GM19351 (cell line): ENCODE results near the gene FBXO31.

Experiments used
- ATAC-seq: cut with Tn5 transposase; IDR thresholded peaks from one replicate; pipeline ENCODE4 v1.9.1; 2021; ENCODE audit warnings: mild to moderate bottlenecking, moderate library complexity; ENCODE audit not compliant: unreplicated experiment

FBXO31 gene, protein sequence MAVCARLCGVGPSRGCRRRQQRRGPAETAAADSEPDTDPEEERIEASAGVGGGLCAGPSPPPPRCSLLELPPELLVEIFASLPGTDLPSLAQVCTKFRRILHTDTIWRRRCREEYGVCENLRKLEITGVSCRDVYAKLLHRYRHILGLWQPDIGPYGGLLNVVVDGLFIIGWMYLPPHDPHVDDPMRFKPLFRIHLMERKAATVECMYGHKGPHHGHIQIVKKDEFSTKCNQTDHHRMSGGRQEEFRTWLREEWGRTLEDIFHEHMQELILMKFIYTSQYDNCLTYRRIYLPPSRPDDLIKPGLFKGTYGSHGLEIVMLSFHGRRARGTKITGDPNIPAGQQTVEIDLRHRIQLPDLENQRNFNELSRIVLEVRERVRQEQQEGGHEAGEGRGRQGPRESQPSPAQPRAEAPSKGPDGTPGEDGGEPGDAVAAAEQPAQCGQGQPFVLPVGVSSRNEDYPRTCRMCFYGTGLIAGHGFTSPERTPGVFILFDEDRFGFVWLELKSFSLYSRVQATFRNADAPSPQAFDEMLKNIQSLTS

DNA sequence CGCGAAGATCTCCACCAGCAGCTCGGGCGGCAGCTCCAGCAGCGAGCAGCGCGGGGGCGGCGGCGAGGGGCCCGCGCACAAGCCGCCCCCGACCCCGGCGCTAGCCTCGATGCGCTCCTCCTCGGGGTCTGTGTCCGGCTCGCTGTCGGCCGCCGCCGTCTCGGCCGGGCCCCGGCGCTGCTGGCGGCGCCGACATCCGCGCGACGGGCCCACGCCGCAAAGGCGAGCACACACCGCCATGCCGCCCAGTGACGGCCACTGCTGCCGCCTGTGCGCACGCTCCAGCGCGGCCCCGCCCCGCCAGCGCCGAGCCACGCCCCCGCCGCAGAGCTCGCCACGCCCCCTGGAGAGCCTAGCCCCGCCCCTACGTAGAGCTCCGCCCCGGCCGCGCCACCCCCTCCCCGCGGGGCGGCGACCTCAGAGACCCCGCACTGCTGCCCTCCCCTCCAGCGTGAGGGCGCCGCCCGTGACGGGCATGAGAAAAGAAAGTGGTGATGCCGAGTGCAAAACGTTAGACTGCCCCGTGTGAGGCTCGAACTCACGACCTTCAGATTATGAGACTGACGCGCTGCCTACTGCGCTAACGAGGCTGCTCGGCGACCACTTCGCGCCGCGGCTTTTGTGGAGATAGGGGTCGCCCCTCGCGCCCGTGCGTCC lies at the start of gene FBXO31:
Gene FBXO31, minus strand, starts transcription at position 272 of the 657 bp plus-strand sequence. Its CDS starts 32 bp downstream, at position 240.
- ATAC-seq, result peak; percentile 37

DNA sequence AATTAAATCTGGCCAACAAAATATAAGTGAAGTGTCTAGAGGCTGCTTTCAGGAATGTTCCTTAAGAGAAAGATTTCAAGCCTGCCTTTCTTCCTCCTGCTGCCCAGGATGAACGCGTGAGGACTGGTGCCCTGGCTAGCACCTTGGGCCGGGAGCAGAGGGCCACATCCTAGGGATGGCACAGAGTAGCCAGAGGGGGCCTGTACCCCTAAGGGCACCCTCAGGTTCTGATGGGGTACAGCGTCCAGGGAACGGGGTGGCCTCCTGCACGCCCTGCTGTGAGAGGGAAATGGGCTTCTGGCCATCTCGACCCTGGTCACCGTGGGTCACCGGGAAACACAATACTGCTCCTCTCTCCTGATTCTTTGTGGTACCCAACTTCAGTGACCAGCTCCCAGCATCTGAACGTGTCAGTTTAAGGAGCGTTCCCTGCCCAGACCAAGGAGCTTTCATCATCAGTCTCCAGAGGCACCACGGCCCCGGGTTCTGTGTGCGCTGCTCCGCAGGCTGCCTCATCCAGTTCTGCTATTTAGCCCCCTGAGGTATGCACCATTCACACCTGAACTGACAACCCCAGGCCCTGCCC lies 48.8 kb upstream of the FBXO31 start:
- no peak for ATAC-seq

DNA sequence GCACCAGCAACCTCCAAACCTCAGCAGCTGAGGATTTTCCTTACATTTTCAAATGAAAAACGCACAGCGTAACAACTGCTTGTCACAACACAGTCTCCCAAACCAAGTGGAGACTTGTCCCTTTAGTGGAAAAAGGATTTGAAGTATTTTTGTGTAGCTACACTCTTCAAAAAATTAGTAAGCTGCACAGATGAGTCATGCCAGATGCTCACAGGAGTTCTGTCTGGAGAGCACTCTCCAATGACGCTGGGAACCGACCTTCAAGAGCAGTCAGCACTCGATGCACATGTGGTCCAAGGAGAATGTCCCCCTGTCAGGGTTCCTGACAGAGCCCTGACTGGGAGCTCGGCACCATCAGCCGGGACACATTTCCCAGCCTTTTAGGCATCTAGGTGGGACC lies 48.4 kb upstream of the FBXO31 start:
- no peak for ATAC-seq

DNA sequence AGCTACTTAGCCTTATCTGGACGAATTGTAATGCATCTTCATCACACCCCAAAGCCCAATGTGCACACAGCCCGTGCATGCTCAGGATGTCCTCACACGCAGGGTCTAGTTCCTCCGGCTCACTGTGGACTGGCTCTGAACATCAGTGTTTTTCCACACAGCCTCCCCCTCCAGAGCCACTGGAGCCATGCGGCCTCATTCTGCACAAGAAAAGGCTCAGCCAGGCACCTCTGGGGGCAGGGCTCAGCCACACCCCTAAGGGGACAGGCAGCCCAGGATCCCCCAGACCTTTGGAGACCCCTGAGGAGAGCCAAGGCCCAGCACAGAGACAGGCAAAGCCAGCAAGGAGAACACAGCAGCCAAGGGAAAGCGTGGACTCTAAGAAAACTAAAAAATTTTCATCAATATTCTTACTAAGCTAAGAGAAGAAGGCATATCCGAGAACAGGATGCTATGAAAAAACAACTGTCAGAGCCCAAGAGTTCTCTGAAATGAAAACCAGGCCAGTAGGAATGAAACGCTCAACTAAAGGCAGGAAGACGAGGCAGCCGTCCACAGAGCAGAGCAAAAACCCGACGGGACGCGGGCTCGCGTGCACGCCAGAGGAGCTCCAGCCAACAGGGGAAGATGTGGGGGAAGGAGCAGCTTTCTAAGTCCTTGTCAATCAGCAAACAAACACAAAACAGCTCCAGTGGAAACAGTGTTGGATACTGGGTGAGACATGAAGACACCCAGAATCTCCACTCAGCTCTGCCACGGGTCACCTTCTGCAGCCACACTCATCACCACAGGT lies 43.0 kb upstream of the FBXO31 start:
- ATAC-seq, result no peak

DNA sequence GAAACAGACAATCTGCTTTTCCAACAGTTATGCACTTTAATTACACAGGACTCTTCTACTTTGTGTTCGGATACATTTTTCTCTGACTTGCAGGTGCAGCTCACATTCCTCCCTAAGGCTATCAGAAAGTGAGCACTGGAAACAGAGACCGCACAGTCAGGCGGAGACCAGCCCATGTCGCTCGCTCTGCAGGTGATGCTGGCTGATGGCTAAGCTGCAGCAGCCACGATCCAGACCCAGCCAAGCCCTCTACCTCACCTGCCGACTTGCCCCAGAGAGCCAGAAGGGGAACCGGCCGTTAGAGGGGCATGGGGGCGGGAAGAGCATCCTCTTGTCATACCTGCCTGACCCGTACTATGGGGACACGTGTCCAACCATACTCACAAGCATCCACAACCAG lies 42.4 kb upstream of the FBXO31 start:
- ATAC-seq, result no peak

DNA sequence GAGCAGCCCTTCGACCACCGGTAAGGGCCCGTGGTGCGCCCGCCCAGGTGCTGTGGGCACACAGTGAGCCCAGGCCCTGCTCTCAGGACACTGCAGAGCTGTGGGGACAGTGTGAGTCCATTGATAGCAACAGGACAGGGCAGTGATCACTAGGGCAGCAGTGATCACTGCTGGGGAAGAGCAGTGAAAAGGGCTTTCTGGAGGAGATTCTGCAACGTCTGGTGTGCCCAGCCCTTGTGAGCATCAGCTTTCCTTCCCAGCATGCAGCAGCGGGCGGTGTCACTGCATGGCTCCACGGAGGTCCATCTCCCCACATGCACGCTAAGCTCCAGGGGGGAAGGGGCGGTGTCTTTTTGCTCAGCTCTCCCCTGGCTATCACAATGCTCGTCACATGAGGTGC lies 40.7 kb upstream of the FBXO31 start:
- ATAC-seq, result no peak

DNA sequence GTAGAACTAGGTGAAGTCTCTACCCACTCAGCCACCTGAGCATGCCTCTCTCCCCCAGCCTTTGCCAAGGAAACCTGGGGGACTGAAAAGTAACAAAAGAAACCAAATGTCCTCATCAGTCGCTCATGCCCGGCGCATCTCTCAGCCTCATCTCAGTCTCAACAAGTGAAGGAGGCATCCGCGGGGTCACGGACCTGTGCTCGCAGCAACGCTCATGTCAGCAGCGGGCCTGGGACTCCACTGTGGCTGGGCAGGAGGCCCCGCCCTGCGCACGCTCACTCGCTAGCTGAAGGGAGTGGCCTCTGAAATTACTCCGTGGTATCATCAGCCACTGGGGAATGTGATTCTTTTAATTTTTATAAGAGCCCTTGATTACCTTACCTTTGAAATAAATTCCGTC lies 39.9 kb upstream of the FBXO31 start:
- no peak for ATAC-seq

DNA sequence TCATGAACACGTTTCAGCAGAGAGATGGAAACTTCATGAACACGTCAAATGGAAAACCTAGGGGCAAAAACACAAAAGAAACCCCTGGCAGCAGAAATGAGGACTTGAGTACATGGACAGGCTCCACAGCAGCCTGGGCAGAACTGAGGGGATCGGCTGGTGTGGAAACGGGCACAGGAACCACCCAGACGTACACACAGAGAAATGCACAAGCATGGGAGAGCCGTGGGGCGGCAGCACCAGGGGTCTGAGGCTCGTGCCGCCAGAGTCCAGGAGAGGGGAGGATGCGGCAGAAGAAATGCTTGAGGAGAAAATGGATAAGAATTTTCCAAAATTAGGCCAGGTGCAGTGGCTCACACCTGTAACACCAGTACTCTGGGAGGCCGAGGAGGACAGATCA lies 38.5 kb upstream of the FBXO31 start:
- ATAC-seq, result no peak

DNA sequence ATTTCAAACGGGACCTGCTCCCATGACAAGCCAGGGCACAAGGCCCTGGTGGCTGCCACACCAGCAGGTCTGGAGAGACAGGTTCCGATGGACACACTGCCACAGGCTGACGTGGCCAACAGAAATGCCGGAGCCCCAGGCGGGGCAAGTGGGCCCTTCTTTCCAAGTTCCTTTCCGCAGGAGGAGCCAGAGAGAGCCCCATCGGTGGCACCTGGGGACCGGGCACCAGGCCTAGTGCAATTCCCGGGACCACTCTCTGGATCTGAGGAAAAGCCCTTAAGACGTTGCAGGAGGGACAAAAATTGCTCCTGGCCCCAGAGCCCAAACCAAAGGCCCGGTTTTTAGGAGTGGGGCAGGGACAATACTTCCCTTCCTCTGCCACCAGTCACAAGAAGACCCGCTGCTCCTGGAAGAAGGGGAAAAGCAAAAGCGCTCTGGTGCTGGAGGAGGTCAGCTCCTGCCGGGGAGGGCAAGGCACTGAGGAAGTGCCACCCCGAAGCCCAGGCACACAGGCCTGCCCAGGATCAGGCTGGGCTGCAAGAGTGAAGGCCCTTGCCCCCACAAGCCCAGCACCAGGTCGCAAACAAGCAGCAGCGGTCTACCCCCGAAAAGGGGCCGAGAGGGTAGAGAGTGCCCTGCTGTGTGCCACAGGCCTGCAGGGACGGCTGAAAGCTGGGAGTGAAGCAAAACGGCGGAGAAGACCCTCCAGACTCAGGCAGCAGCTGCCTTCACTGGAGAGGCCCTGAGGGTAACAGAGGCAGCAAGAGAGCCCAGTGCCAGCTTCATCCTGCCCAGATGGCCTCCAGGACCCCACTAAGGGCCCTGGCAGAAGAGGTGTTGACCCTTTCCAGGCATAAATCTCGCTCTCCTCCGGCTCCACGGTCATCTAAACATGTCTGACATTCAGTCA lies 37.7 kb upstream of the FBXO31 start:
- ATAC-seq, result no peak

DNA sequence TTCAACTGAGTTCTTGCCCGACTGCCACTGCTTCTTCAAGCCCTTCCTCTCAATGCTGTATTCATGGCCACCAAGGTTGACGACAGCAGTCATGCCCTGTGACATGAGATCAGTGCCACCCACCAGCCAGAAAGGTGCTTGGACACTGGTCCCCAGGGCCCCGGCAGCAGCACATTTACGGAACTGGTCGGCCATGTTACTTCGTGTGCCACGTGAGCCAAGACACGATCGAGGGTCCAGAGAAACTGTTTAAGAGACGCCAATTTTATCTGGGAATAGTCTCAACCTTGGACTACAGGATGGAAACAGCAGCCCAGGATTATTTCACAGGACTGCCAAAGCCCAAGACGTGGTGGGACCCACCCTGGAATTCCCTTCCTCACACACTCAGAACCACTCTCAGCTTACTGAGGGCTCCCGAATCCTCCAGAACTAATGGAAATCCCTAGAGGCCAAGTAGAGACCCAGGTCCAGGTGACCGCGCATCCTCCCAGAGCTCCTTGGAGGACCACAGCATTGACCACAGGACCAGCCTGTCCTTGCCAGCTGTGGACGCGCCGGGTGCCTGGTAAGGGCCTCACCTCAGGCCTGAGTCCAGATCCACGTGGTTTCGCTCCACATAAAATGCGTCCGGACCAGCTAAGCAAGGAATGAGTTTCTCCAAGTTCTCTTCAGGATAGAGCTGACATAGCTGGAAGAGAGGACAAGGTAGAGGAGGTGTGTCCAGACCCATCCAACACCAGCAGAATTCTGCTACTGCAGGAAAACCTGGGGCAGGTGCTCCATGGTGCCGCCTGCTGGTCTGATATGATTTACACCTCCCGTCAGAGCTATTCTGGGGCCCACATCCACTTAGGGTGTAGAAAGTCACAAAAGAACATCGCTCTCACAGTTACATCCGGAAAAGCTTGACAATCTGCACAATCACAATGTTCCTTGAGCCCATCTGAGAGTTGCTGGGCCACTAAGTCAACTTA lies 36.7 kb upstream of the FBXO31 start:
- no peak for ATAC-seq

DNA sequence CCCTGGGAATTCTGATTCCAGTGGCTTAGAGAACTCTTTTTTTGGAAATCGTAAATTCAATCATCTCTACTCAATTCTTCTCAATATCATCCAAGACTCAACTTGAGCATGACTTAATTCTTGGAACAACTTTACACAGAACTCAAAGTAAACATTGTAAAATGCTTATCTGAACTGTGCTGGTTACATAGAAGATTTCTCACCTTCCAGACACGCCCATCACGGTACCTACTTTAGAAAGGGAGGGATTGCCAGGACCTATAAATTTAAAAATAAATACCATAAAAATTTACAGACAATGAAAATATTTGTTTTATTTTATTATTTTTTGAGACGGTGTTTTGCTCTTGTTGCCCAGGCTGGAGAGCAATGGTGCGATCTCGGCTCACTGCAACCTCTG lies 35.1 kb upstream of the FBXO31 start:
- ATAC-seq, result no peak

DNA sequence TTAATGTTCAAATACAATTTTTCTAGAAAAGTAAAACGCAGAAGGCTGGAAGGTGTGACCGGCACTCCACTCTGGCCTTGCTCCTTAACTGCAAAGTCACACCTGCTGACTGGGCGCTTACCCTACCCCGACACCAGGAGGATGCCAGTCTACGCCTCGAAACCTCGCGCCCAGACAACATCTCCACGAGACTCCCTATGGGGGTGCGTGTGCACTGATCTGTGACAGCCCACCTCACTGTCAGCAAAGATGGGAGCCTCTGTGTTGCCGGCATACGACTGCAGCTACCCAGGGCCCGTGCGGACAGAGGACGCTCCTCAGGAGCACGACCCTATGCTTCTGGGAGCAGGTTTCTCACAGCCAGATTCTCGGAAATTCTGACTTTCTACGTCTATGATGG lies 34.6 kb upstream of the FBXO31 start:
- no peak for ATAC-seq

DNA sequence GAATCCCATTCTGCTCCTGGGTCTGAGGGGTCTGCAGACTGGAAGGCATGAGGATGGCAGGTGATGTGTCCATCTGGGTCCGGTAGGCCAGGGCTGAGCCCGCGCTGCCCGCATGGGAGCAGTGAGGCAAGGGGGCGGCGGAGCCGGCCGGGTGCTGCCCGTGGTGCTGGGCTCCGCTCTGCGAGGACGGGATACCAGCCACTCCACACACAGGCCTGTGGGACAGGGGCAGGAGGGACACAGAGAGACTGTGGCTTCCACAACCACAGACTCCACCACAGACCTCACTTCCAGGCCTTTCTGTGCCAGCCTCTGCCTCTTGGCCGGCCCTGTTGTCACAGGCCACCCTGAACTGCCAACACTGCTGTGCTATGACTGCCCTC lies 33.9 kb upstream of the FBXO31 start:
- ATAC-seq, result no peak

DNA sequence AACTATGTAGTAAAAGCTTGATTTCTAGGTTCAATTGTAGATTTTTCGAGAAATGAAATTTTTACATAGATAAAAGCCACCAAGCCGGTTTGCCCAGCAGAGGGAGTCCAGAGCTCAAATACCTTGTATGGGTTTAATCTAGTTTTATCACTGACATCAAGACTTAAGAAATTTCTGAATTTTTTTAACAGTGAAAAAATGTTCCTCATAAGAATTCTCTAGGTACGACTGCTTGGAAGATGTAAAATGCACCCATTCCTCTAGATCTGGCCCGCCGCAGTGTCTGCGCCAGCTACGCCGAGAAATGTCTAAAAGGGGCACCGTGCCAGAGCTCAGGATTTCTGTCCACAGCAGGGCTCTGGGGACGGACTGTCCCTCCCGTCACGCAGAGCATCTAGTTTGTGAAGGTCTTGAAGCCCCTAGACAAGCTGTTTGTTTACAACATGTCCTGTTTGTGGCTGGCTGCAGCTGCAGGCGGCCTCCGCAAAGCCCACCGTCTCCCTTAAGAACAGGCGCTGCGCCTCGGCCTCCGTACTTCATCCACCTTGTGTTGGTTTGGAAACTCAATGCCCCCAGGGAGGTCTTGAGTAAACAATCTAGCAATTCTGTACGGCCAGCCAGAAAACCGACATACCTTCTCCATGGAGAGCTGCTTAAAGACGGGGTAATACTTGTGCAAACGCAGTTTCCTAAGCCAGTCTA lies 33.4 kb upstream of the FBXO31 start:
- no peak for ATAC-seq

DNA sequence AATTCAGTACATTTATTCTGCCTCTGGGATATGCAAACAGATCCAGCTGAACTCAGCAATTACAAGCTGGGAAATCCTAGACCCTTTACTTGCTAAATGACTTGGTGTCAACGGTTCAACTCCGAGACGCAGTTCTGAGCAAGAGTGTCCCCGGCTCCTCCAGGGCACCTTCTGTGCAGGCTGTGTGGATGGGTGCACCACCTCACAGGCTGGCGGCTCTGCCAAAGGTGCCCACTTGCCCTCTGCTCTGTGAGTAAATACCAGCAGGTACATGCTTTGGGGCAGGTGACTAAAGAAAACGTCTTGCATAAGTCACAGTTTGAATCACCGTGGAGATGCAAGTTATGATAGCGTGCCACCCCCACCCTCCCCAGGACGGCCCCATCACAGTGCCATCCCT lies 31.9 kb upstream of the FBXO31 start:
- ATAC-seq, result no peak

DNA sequence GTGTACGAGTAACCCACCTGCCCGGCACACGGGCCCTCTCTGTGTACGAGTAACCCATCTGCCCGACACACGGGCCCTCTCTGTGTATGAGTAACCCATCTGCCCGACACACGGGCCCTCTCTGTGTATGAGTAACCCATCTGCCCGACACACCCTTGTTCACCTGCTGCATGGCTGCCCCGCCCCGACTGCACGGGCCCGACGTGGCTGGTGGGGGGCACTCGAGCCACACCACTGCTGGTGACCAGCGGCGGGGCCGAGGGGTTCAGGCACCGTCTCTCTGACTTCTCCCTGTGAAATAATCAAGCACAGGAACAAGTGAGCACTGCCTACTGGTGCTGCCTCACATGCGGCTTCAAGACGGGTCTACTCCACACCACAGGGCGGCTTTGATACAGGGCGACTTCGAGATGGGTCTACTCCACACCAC lies 30.7 kb upstream of the FBXO31 start:
- ATAC-seq, result no peak

DNA sequence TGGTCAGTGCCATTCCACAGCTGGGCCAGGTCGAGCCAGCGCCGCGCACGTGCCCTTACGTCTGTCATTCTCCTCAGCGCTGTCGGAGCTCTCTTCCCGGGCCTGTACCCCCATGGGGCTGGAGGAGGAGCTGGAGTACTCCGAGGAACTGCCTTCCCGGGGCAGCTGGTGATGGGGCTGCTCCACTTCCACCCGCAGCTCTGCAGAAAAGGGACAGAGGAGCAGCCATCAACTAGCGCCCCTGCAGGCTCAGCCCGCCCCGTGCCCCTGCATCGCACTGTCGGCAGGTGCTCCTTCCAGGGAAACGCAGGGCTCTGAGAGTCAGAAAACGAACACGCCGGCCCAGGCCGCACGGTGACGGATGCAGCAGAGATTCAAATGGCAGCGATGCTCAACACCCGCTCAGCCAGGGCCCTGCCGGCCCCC lies 29.4 kb upstream of the FBXO31 start:
- ATAC-seq, result no peak

DNA sequence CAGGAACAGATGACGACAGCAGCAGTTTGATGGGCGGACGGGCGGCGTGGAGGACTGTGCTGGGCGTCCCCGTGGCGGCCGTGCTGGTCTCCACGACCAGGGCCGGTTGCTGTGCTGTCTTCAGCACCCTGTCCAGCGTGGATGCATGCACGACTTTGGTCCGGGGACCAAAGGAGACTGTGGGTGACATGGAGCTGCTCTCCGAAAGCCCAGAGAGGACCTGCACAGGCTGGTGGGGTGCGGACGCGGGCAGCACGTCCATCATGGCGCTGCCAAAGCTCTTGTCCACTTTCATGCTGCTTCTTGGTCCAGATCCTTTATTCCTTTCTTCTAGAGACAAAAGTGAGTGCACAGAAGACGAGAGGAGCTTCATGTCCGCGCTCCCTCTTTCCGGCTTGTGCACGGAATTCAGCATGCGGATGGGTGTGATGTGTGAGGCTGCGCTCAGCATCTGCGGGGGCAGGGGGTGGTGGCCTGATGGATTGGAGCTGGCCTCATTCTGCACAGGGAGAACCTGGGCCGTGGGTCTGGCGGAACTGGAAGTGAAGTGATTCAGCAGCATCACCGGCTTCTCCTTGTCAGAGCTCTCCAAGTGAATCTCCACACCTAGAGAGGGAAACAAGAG lies 28.9 kb upstream of the FBXO31 start:
- no peak for ATAC-seq
